Neural progenitor cell (in vitro differentiated cells): ENCODE data around the gene RAD51B. TPM values are rescaled to one million over a fixed set of nuclear protein-coding genes. Genes with fewer than 3 reads are reported as not detected.
"Not testable (repeated sequence)": the region's sequence is repeated elsewhere in the genome, so short reads cannot be mapped to it uniquely, and the experiment has no call there.

Experiments used
- DNase-seq: peaks from one replicate; pipeline ENCODE4 v3.0.0-alpha.2; 2016; ENCODE audit warnings: low spot score
- H2AFZ ChIP-seq: fragments of 200-600 bp; sonication (generic); replicated peaks from 2 replicates; pipeline ENCODE4 v1.6.1; 2016; ENCODE audit warnings: antibody characterized with exemption
- H3F3A ChIP-seq: fragments of 200-600 bp; sonication (generic); 2 replicates; pipeline ENCODE4 v1.6.1; 2016; ENCODE audit warnings: antibody characterized with exemption, low read depth
- H3K27ac ChIP-seq: fragments of 200-600 bp; sonication (generic); 2 replicates; pipeline ENCODE4 v1.5.1; 2016; ENCODE audit warnings: mild to moderate bottlenecking
- H3K27me3 ChIP-seq: fragments of 200-600 bp; sonication (generic); 2 replicates; pipeline ENCODE4 v1.6.1; 2016; ENCODE audit warnings: mild to moderate bottlenecking, moderate library complexity
- H3K36me3 ChIP-seq: fragments of 200-600 bp; sonication (generic); 2 replicates; pipeline ENCODE4 v1.5.1; 2016
- H3K4me1 ChIP-seq: fragments of 200-600 bp; sonication (generic); 2 replicates; pipeline ENCODE4 v1.6.1; 2016; ENCODE audit warnings: mixed run types
- H3K4me2 ChIP-seq: fragments of 200-600 bp; sonication (generic); 2 replicates; pipeline ENCODE4 v1.6.1; 2016
- H3K4me3 ChIP-seq: fragments of 200-600 bp; sonication (generic); 2 replicates; pipeline ENCODE4 v1.5.1; 2016
- H3K79me2 ChIP-seq: fragments of 200-600 bp; sonication (generic); 2 replicates; pipeline ENCODE4 v1.6.1; 2016; ENCODE audit warnings: low read depth
- H3K9ac ChIP-seq: fragments of 200-600 bp; sonication (generic); 2 replicates; pipeline ENCODE4 v1.6.1; 2016
- H3K9me3 ChIP-seq: fragments of 200-600 bp; sonication (generic); 2 replicates; pipeline ENCODE4 v1.5.1; 2016; ENCODE audit warnings: low read depth
- H4K20me1 ChIP-seq: fragments of 200-600 bp; sonication (generic); 2 replicates; pipeline ENCODE4 v1.6.1; 2016; ENCODE audit warnings: low read depth
- H3K27ac Mint-ChIP-seq: 3 replicates; pipeline ENCODE4 v1.8.0; 2021; ENCODE audit warnings: mixed read lengths
- H3K27me3 Mint-ChIP-seq: 2 replicates; pipeline ENCODE4 v1.8.0; 2022; ENCODE audit warnings: low read depth, mild to moderate bottlenecking, inconsistent platforms, moderate library complexity, mixed read lengths; ENCODE audit not compliant: insufficient read depth
- H3K36me3 Mint-ChIP-seq: 3 replicates; pipeline ENCODE4 v1.8.0; 2021; ENCODE audit warnings: mixed read lengths
- H3K4me1 Mint-ChIP-seq: 3 replicates; pipeline ENCODE4 v1.8.0; 2021; ENCODE audit warnings: mixed read lengths
- H3K4me3 Mint-ChIP-seq: 3 replicates; pipeline ENCODE4 v1.8.0; 2021; ENCODE audit warnings: mild to moderate bottlenecking, moderate library complexity, mixed read lengths
- H3K9me3 Mint-ChIP-seq: 3 replicates; pipeline ENCODE4 v1.8.0; 2020; ENCODE audit warnings: mixed read lengths
- CTCF ChIP-seq: fragments of 200-600 bp; sonication (generic); IDR thresholded peaks from 2 replicates; pipeline ENCODE4 v1.5.1; 2017; ENCODE audit warnings: antibody characterized with exemption, mild to moderate bottlenecking
- EZH2 ChIP-seq: fragments of 200-600 bp; sonication (generic); IDR thresholded peaks from 2 replicates; pipeline ENCODE4 v1.6.1; 2017; ENCODE audit warnings: antibody characterized with exemption, mild to moderate bottlenecking, moderate library complexity
- EZH2phosphoT487 ChIP-seq: fragments of 200-600 bp; sonication (generic); IDR thresholded peaks from 2 replicates; pipeline ENCODE4 v1.6.1; 2017; ENCODE audit warnings: antibody characterized with exemption
- total RNA-seq: library from RNA; depleted of rRNA; stranded (reverse); fragments of >200 nt; gene quantifications from 2 replicates; pipeline ENCODE4 v1.2.3, GENCODE V29; 2015; ENCODE audit warnings: low replicate concordance

RAD51B gene
- total RNA-seq, 1 donor from 2014 or later = 50.5 TPM

- H3K36me3 Mint-ChIP-seq = peaks cover 5% of the 10 kb centered on the region
- peaks cover 29% of the 10 kb centered on the region for H3K4me1 Mint-ChIP-seq
- Histone ChIP-seq H3K9me3 (no peaks in the 10 kb centered on the region), H3K36me3 (no peaks in the 10 kb centered on the region), H4K20me1 (no peaks in the 10 kb centered on the region), H3F3A (no peaks in the 10 kb centered on the region), H3K27ac (no peak overlapping the region), H2AFZ (no peak overlapping the region), H3K79me2 (no peaks in the 10 kb centered on the region), H3K9ac (no peak overlapping the region), H3K4me3 (no peak overlapping the region), H3K27me3 (no peaks in the 10 kb centered on the region), H3K4me2 (no peak overlapping the region), H3K4me1 (peaks cover 22% of the 10 kb centered on the region)
- TF ChIP-seq CTCF = no peak
- TF ChIP-seq EZH2 = no peak
- TF ChIP-seq EZH2phosphoT487 = no peak
- no peak for DNase-seq
- no peaks in the 10 kb centered on the region for H3K9me3 Mint-ChIP-seq
- no peaks in the 10 kb centered on the region for H3K27me3 Mint-ChIP-seq
- no peak overlapping the region for H3K4me3 Mint-ChIP-seq
- no peak overlapping the region for H3K27ac Mint-ChIP-seq
Observed at GRCh38 chr14:68182492-68182891, 362.9 kb downstream of the RAD51B start.

- not testable (repeated sequence) for H3K9me3 Mint-ChIP-seq, H3K4me3 ChIP-seq, H3K27me3 Mint-ChIP-seq, H4K20me1 ChIP-seq, H3K36me3 Mint-ChIP-seq, H3K36me3 ChIP-seq, H3K4me2 ChIP-seq, DNase-seq, H3K27ac Mint-ChIP-seq, H3K4me1 Mint-ChIP-seq, H3K27me3 ChIP-seq, H3K27ac ChIP-seq, H2AFZ ChIP-seq, H3K9ac ChIP-seq, H3K4me3 Mint-ChIP-seq, H3K79me2 ChIP-seq, H3F3A ChIP-seq, H3K9me3 ChIP-seq
- H3K4me1 ChIP-seq = peaks cover 10% of the 10 kb centered on the region
Observed at GRCh38 chr14:68186500-68187276, 367.1 kb downstream of the RAD51B start.

GRCh38 chr14:68188174-68188573, 368.6 kb downstream of the RAD51B start:
- TF ChIP-seq EZH2phosphoT487 = no peak
- TF ChIP-seq CTCF = no peak
- TF ChIP-seq EZH2 = no peak
- Histone ChIP-seq H3F3A (no peaks in the 10 kb centered on the region), H3K4me2 (no peak overlapping the region), H3K27me3 (no peaks in the 10 kb centered on the region), H3K9me3 (no peaks in the 10 kb centered on the region), H3K36me3 (no peaks in the 10 kb centered on the region), H3K9ac (no peak overlapping the region), H3K27ac (no peak overlapping the region), H3K4me3 (no peak overlapping the region), H4K20me1 (no peaks in the 10 kb centered on the region), H3K79me2 (no peaks in the 10 kb centered on the region), H3K4me1 (peaks cover 10% of the 10 kb centered on the region), H2AFZ (no peak overlapping the region)
- H3K9me3 Mint-ChIP-seq = no peaks in the 10 kb centered on the region
- H3K4me1 Mint-ChIP-seq = peaks cover 2% of the 10 kb centered on the region
- DNase-seq = no peak
- H3K4me3 Mint-ChIP-seq = no peak overlapping the region
- peaks cover 4% of the 10 kb centered on the region for H3K36me3 Mint-ChIP-seq
- no peaks in the 10 kb centered on the region for H3K27me3 Mint-ChIP-seq
- H3K27ac Mint-ChIP-seq = no peak overlapping the region

- Histone ChIP-seq H3K27ac (no peak overlapping the region), H3K9me3 (no peaks in the 10 kb centered on the region), H4K20me1 (no peaks in the 10 kb centered on the region), H3K36me3 (no peaks in the 10 kb centered on the region), H3K4me2 (no peak overlapping the region), H3K4me3 (no peak overlapping the region), H3K4me1 (peaks cover 13% of the 10 kb centered on the region), H3F3A (no peaks in the 10 kb centered on the region), H2AFZ (no peak overlapping the region), H3K27me3 (no peaks in the 10 kb centered on the region), H3K79me2 (no peaks in the 10 kb centered on the region), H3K9ac (no peak overlapping the region)
- Mint-ChIP-seq H3K27ac (no peak overlapping the region), H3K9me3 (no peaks in the 10 kb centered on the region), H3K4me1 (peaks cover 2% of the 10 kb centered on the region), H3K4me3 (no peak overlapping the region), H3K36me3 (peaks cover 2% of the 10 kb centered on the region), H3K27me3 (no peaks in the 10 kb centered on the region)
- no peak for TF ChIP-seq EZH2phosphoT487
- no peak for TF ChIP-seq EZH2
- no peak for TF ChIP-seq CTCF
- DNase-seq = no peak
Observed at GRCh38 chr14:68190032-68190431, 370.5 kb downstream of the RAD51B start.
